A673 (cell line): ENCODE data around the gene C6orf47.

Experiments
- CTCF ChIP-seq: fragments of 300-800, 200-600 bp; sonication (generic); conservative IDR thresholded peaks from 2 replicates; pipeline ENCODE4 v1.5.1; 2017; ENCODE audit warnings: low read depth, mild to moderate bottlenecking, antibody characterized with exemption, low read length, moderate library complexity, mixed read lengths
- EZH2 ChIP-seq: fragments of 200-600 bp; sonication (generic); IDR thresholded peaks from 2 replicates; pipeline ENCODE4 v1.6.1; 2017; ENCODE audit warnings: borderline replicate concordance, low read depth, mild to moderate bottlenecking, mixed read lengths, antibody characterized with exemption, low read length; ENCODE audit not compliant: poor library complexity, severe bottlenecking

GRCh38 chr6:31642798-31643570 lies 17.6 kb downstream of the C6orf47 start:
- TF ChIP-seq CTCF (no peak), EZH2 (no peak)
